Fibroblast of lung (primary cell): ENCODE results near the gene PLEKHA6.

Experiments used
- CTCF ChIP-seq, 2 donors: IDR thresholded peaks in 1 of 2; conservative IDR thresholded peaks in 1 of 2; 1 replicate in 1 of 2; 2 replicates in 1 of 2; pipeline ENCODE4 v1.5.1; 2011 to 2012; ENCODE audit warnings: low read length in 2 of 2, control low read depth in 1 of 2, inconsistent platforms in 1 of 2, low read depth in 1 of 2, mild to moderate bottlenecking in 1 of 2
- EZH2 ChIP-seq: IDR thresholded peaks from 2 replicates; pipeline ENCODE4 v1.5.1; 2012; ENCODE audit warnings: low read length, control low read depth, mild to moderate bottlenecking; ENCODE audit errors: missing control alignments

DNA sequence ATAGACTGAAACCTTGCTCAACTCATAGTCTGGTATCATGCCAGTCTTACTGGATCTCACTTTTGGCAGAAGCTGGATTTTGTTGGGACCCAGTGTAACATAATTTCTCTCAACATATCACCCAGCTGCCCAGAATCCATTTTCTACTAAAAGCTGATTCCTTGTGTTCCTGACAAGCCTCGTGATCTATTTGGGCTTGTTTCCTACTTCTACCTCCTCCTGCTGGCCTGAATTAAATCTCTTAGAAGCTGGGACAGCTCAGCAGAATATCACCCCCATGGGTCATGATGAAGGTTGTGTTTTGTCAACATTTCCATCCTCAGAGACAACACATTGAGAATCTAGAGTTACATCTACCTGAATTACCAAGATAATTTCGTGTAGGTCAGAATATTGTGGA lies 153.6 kb downstream of the PLEKHA6 start:
- TF ChIP-seq CTCF (conservative IDR thresholded peaks at IDR 0.05 in 1 of 2, IDR thresholded peaks at IDR 0.05 in 1 of 2; ENCODE audit: low read depth in 1 of 2, low read length in 2 of 2), result peak in 1 of 2 donors; percentile 36
- TF ChIP-seq EZH2, result no peak
